ENCODE data around the gene THSD8.
"Not testable (repeated sequence)": the region's sequence is repeated elsewhere in the genome, so short reads cannot be mapped to it uniquely, and the experiment has no call there.

Gene THSD8

GRCh38 chr19:12792853-12793289 is 9.0 kb upstream of the THSD8 start:
- no peak for FAIRE-seq

- no peak for FAIRE-seq
These were observed 8.3 kb upstream of the THSD8 start for GRCh38 chr19:12793290-12794195.

- no peak for FAIRE-seq
These were observed 7.5 kb upstream of the THSD8 start for GRCh38 chr19:12794196-12794941.

- no peak for FAIRE-seq
These were observed 6.9 kb upstream of the THSD8 start for GRCh38 chr19:12794971-12795381.

- no peak for FAIRE-seq
These were observed 5.5 kb upstream of the THSD8 start for GRCh38 chr19:12796146-12797071.

- FAIRE-seq, result no peak
These were observed 4.7 kb upstream of the THSD8 start for GRCh38 chr19:12797141-12797587.

GRCh38 chr19:12797607-12798006 is 4.3 kb upstream of the THSD8 start:
- FAIRE-seq, result not testable (repeated sequence)

GRCh38 chr19:12799742-12800465 is 2.0 kb upstream of the THSD8 start:
- no peak for FAIRE-seq

GRCh38 chr19:12800466-12800770 is 1.5 kb upstream of the THSD8 start:
- FAIRE-seq, result no peak

GRCh38 chr19:12800923-12801465 is 875 bp upstream of the THSD8 start:
- no peak for FAIRE-seq

- FAIRE-seq, result no peak
These were observed 618 bp downstream of the THSD8 start for GRCh38 chr19:12802267-12803106.

- no peak for FAIRE-seq
These were observed 2.2 kb downstream of the THSD8 start for GRCh38 chr19:12804051-12804450.

GRCh38 chr19:12806242-12807081 is 4.6 kb downstream of the THSD8 start, which contains the start of gene RNASEH2A:
TSS of gene RNASEH2A (plus strand) at chr19:12806584. CDS start at chr19:12806674, 90 bp downstream.
- FAIRE-seq, result no peak

- FAIRE-seq, result no peak
These were observed 13.2 kb downstream of the THSD8 start for GRCh38 chr19:12815088-12815487.

GRCh38 chr19:12817188-12817587 is 15.3 kb downstream of the THSD8 start:
- not testable (repeated sequence) for FAIRE-seq

GRCh38 chr19:12817810-12818209 is 15.9 kb downstream of the THSD8 start:
- not testable (repeated sequence) for FAIRE-seq

GRCh38 chr19:12821761-12822160 is 19.9 kb downstream of the THSD8 start:
- no peak for FAIRE-seq

GRCh38 chr19:12825254-12826131 is 23.6 kb downstream of the THSD8 start:
- no peak for FAIRE-seq

- FAIRE-seq, result no peak
These were observed 26.6 kb downstream of the THSD8 start for GRCh38 chr19:12828494-12828893.
